HG02759 (cell line): ENCODE results near the gene FKBP2.

Experiments used
- ATAC-seq: cut with Tn5 transposase; IDR thresholded peaks from one replicate; pipeline ENCODE4 v1.9.1; 2021; ENCODE audit warnings: mild to moderate bottlenecking, moderate library complexity; ENCODE audit not compliant: unreplicated experiment

FKBP2 gene

GRCh38 chr11:64240435-64241240 is at the start of gene FKBP2:
Gene FKBP2 (plus strand): TSS chr11:64241095. CDS start chr11:64242388, 1,293 bp downstream.
- ATAC-seq = peak; percentile 60

DNA sequence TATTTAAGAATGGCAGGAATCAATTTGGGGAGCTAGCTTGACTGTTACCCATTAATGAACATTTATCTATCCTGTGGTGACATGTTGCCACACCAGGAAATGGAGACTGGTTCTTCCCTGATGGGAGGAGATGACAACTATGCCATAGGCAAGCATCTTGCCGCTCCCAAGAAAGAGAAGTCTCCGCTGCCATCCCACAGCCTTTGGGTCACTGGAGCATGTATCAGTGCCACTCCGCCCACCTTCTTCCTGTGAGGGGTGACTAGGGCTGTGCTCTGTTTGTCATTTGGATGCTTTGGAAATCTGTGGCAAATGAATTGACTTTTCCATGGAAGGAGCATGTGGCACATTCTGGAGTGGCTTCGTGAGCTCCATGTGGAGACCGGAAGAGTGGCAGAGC is 48.5 kb upstream of the FKBP2 start:
- no peak for ATAC-seq

GRCh38 chr11:64196626-64197025 is 44.3 kb upstream of the FKBP2 start:
- no peak for ATAC-seq

DNA sequence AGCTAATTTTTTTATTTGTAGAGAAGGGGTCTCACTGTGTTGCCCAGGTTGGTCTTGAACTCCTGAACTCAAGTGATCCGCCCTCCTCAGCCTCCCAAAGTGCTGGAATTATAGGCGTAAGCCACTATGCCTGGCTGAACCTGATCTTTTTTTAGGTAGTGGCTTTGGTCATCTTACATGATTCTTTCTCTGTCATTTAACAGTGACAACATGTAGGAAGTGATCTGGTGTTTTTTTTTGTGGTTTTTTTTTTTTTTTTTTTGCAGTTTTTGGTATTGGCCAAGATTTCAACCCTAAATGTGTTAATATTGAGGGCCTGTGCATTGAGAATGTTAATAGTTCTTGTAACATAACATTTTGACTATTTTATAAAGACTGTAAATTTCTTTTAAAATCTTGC is 42.4 kb upstream of the FKBP2 start:
- no peak for ATAC-seq

- no peak for ATAC-seq
These were observed 39.4 kb upstream of the FKBP2 start for GRCh38 chr11:64201543-64201942.

DNA sequence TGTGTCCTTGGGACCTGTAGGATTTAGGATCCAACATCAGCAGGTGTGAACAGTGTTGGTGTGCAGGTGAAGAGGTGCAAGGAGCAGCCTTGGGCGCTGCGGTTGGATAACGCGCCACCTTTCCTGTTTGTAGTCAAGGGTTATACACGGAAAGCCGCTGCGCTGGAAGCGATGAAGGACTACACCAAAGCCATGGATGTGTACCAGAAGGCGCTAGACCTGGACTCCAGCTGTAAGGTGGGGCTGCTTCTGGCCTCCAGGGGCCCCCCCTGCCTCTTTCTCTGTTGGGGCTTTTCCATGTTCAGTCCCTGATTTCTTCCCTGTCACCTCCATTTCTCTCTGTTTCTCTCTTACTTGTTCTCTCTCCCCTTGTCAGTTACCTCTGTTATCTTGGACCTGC is 37.9 kb upstream of the FKBP2 start:
- ATAC-seq = no peak

DNA sequence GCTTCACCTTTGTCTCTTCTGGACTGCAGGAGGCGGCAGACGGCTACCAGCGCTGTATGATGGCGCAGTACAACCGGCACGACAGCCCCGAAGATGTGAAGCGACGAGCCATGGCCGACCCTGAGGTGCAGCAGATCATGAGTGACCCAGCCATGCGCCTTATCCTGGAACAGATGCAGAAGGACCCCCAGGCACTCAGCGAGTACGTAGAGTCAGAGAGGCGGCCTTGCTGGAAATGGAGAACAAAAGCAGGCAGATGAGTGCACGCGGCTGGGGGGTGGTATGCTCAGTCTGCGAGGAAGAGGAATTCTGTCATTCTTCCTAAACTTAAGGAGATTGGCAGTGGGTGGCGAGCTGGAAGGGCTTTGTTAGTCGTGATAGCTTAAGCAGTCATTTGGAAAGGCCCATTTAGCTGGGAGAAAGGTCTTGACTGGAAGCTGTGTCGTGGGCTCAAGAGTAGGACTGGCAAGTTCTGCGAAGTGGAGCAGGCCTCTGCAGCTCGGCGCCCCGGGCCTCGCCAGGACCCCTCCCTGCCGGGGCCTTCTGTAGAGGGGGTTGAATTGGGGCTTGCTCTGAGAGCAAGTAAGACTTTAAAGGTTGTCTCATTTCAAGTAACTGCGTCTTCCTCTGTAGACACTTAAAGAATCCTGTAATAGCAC is 37.3 kb upstream of the FKBP2 start:
- no peak for ATAC-seq

GRCh38 chr11:64204080-64204440 is 36.8 kb upstream of the FKBP2 start:
- no peak for ATAC-seq

DNA sequence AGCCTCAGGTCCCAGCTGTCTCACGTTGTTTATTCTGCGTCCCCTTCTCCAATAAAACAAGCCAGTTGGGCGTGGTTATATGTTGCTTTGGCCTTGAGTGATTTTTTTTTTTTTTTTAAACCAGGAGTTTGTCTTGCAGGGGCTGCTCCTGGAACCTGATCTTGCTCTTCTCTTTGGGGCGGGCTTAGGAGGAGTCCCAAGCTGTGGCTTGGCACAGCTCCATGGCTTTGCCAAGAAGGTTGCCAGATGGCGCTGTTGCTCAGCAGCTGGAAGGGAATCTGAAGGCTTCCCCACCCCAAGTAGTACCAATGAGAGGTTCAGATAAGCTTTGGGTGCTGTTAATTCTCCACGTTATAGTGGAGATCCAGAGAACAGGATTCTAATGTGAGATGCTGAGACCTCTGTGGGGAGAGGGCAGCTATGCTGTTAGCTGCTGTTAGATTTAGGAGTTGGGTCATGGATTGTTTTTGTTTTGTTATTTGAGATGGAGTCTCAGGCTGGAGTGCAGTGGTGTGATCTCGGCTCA is 36.4 kb upstream of the FKBP2 start:
- no peak for ATAC-seq

DNA sequence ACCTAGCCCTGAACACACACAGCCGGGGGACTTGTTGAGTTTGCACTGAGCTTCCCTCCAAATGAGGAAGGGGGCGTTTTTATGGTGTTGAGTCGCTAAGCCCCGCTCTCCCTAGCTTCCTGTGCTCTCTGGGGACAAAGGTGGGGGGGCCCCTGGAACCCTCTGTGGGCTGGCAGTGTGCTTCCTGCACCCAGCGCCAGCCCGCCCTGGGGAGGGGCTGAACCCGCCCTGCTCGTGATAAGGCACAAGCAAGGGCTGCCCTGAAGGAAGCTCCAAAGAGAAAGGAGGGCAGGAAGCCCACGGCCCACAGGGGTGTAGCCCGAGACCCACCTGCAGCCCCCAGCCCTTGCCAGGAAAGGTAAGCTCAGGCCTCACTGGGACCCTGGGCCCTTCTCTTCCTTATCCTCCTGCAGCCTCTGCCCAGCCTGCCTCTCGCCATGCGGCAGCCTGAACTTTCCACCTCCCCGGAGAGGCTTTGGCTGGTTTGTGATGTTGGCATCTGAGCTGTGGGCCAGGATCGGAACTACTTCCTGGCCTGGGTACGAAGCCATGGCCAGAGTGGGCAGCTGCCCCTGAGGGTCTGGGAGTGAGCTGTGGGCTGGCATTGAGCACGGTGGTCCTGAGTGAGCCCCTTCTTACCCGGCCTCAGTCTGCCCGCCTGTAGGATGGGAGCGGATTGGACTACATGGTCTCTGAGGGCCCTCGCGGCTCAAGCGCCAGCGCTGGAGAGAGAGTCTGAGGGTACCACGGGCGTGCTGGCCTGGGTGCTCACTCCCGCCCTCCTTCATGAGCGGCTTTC is 34.2 kb upstream of the FKBP2 start, which contains the start of gene FERMT3:
Gene FERMT3, plus strand, starts transcription at position 265 of the 799 bp plus-strand sequence. CDS start 644 bp downstream, outside the sequence.
- ATAC-seq = peak; percentile 42

- peak; percentile 62 for ATAC-seq
These were observed 33.4 kb upstream of the FKBP2 start for GRCh38 chr11:64207256-64208085.

- no peak for ATAC-seq
These were observed 32.7 kb upstream of the FKBP2 start for GRCh38 chr11:64208086-64208795.

GRCh38 chr11:64208796-64209562 is 31.9 kb upstream of the FKBP2 start:
- ATAC-seq = no peak

DNA sequence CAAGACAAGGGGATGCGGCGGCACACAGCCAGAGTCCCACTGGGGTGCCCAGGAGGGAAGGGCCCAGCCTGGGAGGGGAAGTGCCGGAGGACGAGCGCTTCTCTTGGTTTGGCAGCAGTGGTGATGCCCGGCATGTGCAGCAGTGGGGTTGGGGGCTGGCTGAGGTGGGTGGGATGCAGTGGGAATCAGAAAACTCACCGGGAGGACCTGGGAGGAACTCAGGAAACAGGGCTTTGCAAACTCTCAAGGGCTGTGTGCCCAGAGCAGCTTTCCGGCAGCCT is 31.4 kb upstream of the FKBP2 start:
- no peak for ATAC-seq

DNA sequence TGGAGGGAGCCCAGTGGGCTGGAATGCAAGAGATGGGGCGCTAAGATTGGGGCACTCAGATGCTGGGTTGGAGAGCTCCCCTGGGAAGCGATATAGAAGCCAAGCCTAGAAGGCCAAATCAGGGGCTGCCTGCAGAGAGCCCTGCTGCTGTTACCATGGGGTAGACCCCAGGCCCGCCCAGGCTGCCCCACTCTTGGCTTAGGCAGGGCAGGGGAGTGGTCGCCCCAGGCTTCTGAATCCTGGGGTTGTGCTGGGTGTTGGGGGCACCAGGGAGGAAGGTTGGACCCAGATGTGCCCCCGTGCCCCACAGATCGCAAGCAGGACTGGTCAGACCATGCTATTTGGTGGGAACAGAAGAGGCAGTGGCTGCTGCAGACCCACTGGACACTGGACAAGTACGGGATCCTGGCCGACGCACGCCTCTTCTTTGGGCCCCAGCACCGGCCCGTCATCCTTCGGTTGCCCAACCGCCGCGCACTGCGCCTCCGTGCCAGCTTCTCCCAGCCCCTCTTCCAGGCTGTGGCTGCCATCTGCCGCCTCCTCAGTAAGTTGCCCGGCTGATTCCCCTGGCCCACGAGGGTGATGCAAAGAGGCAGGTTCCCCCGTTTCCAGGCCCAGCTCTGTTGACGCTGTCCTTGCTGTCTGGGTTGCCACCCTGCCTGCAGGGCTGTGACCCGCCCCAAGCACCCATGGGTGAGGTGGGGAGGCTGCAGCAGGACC is 30.4 kb upstream of the FKBP2 start:
- no peak for ATAC-seq

DNA sequence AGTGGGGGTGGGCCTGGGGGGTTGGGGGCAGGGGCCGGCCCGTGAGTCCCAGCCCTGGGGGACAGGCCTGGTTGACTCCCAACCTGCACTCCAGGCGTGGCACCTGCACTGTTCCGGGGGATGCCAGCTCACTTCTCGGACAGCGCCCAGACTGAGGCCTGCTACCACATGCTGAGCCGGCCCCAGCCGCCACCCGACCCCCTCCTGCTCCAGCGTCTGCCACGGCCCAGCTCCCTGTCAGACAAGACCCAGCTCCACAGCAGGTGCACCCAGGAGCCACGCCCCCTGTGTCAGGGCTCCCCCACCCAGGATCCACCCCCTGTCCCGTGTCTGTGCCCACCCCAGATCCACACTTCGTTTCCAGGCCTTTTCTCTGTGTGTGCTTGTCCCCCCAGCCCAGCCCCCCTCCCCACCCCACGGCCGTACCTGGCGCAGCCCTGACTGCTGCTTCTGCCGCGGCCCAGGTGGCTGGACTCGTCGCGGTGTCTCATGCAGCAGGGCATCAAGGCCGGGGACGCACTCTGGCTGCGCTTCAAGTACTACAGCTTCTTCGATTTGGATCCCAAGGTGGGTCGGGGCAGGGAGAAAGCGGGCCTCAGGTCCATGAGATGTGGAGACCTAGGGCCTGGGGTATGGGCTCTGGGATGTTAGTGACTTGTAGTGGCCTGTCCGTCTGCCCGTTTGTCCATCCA is 29.6 kb upstream of the FKBP2 start:
- no peak for ATAC-seq

GRCh38 chr11:64216879-64217278 is 24.0 kb upstream of the FKBP2 start:
- no peak for ATAC-seq
